GM21423 (cell line): ENCODE data around the gene CFAP92.

Experiments
- ATAC-seq: cut with Tn5 transposase; IDR thresholded peaks from one replicate; pipeline ENCODE4 v1.9.1; 2021; ENCODE audit warnings: mild to moderate bottlenecking, moderate library complexity; ENCODE audit not compliant: unreplicated experiment

CFAP92 gene, protein sequence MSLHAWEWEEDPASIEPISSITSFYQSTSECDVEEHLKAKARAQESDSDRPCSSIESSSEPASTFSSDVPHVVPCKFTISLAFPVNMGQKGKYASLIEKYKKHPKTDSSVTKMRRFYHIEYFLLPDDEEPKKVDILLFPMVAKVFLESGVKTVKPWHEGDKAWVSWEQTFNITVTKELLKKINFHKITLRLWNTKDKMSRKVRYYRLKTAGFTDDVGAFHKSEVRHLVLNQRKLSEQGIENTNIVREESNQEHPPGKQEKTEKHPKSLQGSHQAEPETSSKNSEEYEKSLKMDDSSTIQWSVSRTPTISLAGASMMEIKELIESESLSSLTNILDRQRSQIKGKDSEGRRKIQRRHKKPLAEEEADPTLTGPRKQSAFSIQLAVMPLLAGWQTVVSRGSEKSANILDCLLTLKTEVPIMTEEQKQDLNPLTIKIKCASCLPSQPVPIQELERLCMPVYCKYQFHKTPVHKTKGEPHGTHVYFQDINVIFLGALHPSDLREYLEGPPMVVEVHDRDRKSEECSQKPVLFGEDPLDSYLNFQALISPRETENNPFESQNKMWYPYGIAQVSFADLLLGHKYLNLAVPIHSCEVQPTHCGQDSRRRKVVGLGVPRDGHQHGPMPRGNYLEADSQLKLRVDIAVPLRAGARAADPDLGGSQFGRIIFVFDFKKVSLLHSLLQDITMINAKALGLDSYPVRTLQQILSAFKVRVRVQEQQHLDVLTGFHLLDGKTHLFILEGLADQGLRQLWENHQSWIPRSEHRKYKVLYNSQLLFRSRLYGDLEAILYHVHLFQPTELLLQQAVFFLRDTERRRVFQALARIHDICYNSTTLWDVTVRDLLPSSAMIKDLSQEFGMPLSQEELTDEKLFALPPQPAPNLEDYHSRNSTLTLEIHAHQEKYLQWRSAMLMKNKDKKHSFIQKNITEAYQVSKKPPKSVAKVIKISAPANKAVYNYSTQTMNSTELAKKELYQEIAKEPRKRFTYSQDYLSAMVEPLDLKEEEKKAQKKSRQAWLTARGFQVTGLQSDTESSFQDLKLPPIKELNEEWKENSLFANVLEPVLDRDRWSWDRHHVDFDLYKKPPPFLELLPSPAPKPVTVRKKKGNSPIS

GRCh38 chr3:128993461-128994172 lies at the start of gene CFAP92:
CFAP92 (minus strand) TSS chr3:128994076; CDS start chr3:128993304, 772 bp downstream.
- ATAC-seq = no peak

- no peak for ATAC-seq
These were observed 46.9 kb upstream of the CFAP92 start for GRCh38 chr3:129040579-129041300.

DNA sequence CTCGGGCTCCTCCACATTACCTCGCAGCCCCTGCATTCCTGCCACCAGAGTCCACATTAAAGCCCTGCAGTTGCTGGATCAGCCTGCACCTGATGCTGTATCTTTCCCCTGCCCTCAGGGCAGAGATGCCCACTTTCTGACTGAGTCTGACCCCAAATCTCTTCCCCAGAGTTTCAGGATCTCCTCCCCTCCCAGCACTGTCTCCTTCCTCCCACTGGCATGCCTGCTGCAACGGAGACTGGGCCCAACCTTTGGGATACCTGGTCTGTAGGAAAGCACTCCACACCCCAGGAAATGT lies 46.1 kb upstream of the CFAP92 start:
- no peak for ATAC-seq

DNA sequence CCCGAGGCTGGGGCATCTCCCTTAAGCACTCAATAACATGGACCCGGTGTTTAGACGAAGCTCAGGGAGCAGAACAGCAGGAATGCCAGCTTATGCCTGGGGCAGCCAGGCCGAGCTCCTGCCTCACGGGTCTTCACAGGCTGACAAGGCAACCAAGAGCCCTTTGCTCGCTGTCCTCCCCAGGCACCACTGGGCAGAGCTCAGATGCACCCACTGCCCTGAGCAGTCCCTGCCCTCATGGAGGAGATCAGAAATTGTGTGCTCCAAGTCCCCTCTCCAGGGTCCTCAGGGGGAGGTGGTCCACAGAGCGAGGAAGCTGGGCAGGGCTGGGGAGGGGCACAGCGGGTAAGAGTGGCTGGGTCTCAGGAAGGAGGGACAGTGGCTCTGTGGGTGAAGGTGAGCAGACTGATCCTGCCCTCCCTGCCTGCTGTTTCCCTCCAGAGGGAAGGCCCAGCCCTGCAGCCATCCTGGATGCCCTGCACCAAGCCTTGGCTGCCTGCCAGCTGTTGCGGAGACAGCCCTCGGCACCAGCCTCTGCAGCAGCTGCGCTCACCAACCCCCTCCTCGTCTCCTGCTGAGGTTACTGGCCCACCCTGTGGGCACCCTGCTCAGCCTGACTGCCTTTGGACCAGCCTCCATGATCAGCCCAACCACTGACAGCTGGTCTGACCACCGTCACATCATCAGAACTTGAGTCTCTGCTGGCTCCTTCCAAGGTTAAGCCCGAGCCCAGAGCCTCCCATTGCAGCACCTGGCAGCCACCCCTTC lies 45.6 kb upstream of the CFAP92 start:
- no peak for ATAC-seq

- no peak for ATAC-seq
These were observed 44.4 kb upstream of the CFAP92 start for GRCh38 chr3:129038121-129038855.

DNA sequence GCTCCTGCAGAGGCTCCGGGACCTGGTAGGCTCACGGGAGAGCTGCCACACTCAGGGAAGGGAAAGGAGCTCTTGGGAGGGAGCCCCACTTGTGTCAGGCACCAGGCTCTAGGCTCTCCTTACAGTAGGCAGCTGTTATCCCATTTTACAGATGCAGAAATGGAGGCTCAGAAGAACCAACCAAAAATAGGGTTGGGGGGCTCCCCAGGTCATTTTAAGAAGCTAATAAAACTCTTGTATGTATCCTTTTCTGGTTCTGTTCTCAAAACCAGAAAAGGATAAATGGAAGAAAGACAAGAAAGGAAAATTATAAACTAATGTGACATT lies 43.2 kb upstream of the CFAP92 start:
- no peak for ATAC-seq

- no peak for ATAC-seq
These were observed 42.6 kb upstream of the CFAP92 start for GRCh38 chr3:129036222-129037092.

GRCh38 chr3:129035360-129036221 lies 41.7 kb upstream of the CFAP92 start:
- no peak for ATAC-seq

GRCh38 chr3:129034642-129035041 lies 40.8 kb upstream of the CFAP92 start:
- no peak for ATAC-seq

GRCh38 chr3:129033633-129034321 lies 39.9 kb upstream of the CFAP92 start:
- ATAC-seq = no peak

DNA sequence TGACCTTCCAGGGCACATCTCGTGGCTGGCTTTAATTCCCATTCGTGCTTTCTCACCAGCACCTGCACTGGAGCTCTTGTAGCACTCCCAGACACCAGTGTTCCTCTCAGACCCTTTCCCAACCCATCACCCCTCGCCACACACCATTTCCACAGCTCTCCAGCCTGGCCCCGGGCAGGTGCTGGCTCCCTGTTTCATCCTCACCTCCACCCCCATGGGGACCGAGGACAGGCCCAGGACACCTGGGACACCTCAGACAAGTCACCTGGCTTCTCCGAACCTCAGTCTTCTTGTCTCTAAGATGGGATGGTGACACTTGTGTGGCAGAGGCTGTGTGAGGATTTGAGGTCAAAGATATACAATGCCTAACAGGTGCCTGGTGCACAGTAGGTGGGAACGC lies 39.3 kb upstream of the CFAP92 start:
- no peak for ATAC-seq

GRCh38 chr3:129032716-129033115 lies 38.8 kb upstream of the CFAP92 start:
- no peak for ATAC-seq

GRCh38 chr3:129031476-129032215 lies 37.8 kb upstream of the CFAP92 start:
- ATAC-seq = no peak

GRCh38 chr3:129030611-129031010 lies 36.7 kb upstream of the CFAP92 start:
- ATAC-seq = no peak

GRCh38 chr3:129028866-129029265 lies 35.0 kb upstream of the CFAP92 start:
- ATAC-seq = no peak

DNA sequence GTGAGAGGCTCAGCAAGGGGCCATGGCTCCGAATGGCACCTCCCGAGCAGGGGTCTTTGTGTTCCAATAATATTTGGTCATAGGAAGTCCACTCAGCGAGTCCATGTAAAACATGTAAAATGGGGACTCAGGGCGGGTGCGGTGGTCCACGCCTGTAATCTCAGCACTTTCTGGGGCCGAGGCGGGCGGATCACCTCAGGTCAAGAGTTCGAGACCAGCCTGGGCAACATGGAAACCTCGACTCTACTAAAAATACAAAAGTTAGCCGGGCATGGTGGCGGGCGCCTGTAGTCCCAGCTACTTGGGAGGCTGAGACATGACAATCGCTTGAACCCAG lies 33.6 kb upstream of the CFAP92 start:
- ATAC-seq = no peak
